AG04450 (cell line): ENCODE data around the gene RBBP6. TPM values are rescaled to one million over a fixed set of nuclear protein-coding genes. Genes with fewer than 3 reads are reported as not detected.

Experiments
- CTCF ChIA-PET: fragments of 300-600, 350-600 bp; formaldehyde crosslinking; extraction: SDS; loops from one replicate; lab custom pipeline; 2022; ENCODE audit warnings: antibody characterized with exemption, inconsistent platforms; lab: Charles Lee
- POLR2A ChIA-PET: fragments of 350-600 bp; formaldehyde crosslinking; extraction: SDS; loops from one replicate; lab custom pipeline; 2021; ENCODE audit warnings: antibody characterized with exemption, inconsistent platforms; lab: Yijun Ruan, JAX
- DNase-seq: peaks from one replicate; pipeline ENCODE4 v3.0.0-alpha.2; 2011; ENCODE audit warnings: low read depth, low spot score
- H3K27ac ChIP-seq: one replicate; pipeline ENCODE4 v1.5.1; 2012; ENCODE audit warnings: low read depth, low read length, control low read depth
- H3K27me3 ChIP-seq: one replicate; pipeline ENCODE4 v1.6.0; 2012; ENCODE audit warnings: low read length; ENCODE audit not compliant: control insufficient read depth, insufficient read depth
- H3K4me3 ChIP-seq: 2 replicates; pipeline ENCODE4 v1.5.1; 2011; ENCODE audit warnings: mild to moderate bottlenecking, low read depth, low read length, control low read depth
- H3K9me3 ChIP-seq: 2 replicates; pipeline ENCODE4 v1.5.1; 2012; ENCODE audit warnings: low read length; ENCODE audit not compliant: control insufficient read depth, insufficient read depth
- CTCF ChIP-seq: IDR thresholded peaks from 2 replicates; pipeline ENCODE4 v1.5.1; 2011; ENCODE audit warnings: low read depth, low read length, control low read depth, inconsistent platforms
- polyA plus RNA-seq: library from polyadenylated mRNA; depleted of rRNA; stranded (reverse); fragments of >200 nt; gene quantifications from 2 replicates; pipeline ENCODE4 v1.2.3, GENCODE V29; 2011

The RBBP6 gene
- polyA plus RNA-seq, 1 experiment, result 41.7 TPM

- Histone ChIP-seq H3K9me3 (no peaks in the 10 kb centered on the region), H3K4me3 (no peak overlapping the region), H3K27ac (no peak overlapping the region), H3K27me3 (no peaks in the 10 kb centered on the region)
- DNase-seq, result no peak
- ChIA-PET POLR2A (interaction anchor here (0.6 kb wide), 1 partner anchor 16 kb away, joined by 4 read pairs; no protein-coding TSS in a partner anchor), CTCF (interaction anchor here (0.7 to 4.9 kb wide), 3 partner anchors 11 to 299 kb away, joined by 3 to 32 read pairs (median 5); no protein-coding TSS in a partner anchor)
- no peak for TF ChIP-seq CTCF
Measured at GRCh38 chr16:24526701-24527495, 12.5 kb upstream of the RBBP6 start.

- Histone ChIP-seq H3K9me3 (no peaks in the 10 kb centered on the region), H3K27ac (no peak overlapping the region), H3K4me3 (no peak overlapping the region), H3K27me3 (no peaks in the 10 kb centered on the region)
- POLR2A ChIA-PET, result no interaction called here
- no peak for DNase-seq
- no peak for TF ChIP-seq CTCF
- CTCF ChIA-PET, result interaction anchor here (1.4 kb wide), 1 partner anchor 14 kb away, joined by 5 read pairs; no protein-coding TSS in a partner anchor
Measured at GRCh38 chr16:24531166-24531565, 8.2 kb upstream of the RBBP6 start.

GRCh38 chr16:24534620-24535019 lies 4.7 kb upstream of the RBBP6 start:
- H3K27ac ChIP-seq, result no peak overlapping the region
- POLR2A ChIA-PET, result no interaction called here
- no peak for DNase-seq
- TF ChIP-seq CTCF, result no peak
- H3K4me3 ChIP-seq, result no peak overlapping the region
- CTCF ChIA-PET, result interaction anchor here (4.3 kb wide), 1 partner anchor 18 kb away, joined by 29 read pairs; no protein-coding TSS in a partner anchor
- no peaks in the 10 kb centered on the region for H3K27me3 ChIP-seq
- H3K9me3 ChIP-seq, result no peaks in the 10 kb centered on the region

GRCh38 chr16:24535827-24536226 lies 3.5 kb upstream of the RBBP6 start:
- Histone ChIP-seq H3K27me3 (no peaks in the 10 kb centered on the region), H3K4me3 (no peak overlapping the region), H3K9me3 (no peaks in the 10 kb centered on the region), H3K27ac (no peak overlapping the region)
- no peak for TF ChIP-seq CTCF
- DNase-seq, result no peak
- CTCF ChIA-PET, result interaction anchor here (0.6 to 4.3 kb wide), 3 partner anchors 8 to 591 kb away, joined by 3 to 29 read pairs (median 6); no protein-coding TSS in a partner anchor
- POLR2A ChIA-PET, result no interaction called here

GRCh38 chr16:24536671-24537070 lies 2.7 kb upstream of the RBBP6 start:
- CTCF ChIA-PET, result interaction anchor here (0.6 to 4.3 kb wide), 4 partner anchors 8 to 590 kb away, joined by 3 to 29 read pairs (median 4); no protein-coding TSS in a partner anchor
- no peak for DNase-seq
- Histone ChIP-seq H3K27ac (no peak overlapping the region), H3K27me3 (no peaks in the 10 kb centered on the region), H3K9me3 (no peaks in the 10 kb centered on the region), H3K4me3 (no peak overlapping the region)
- POLR2A ChIA-PET, result no interaction called here
- no peak for TF ChIP-seq CTCF
